Measurements from ENCODE around the gene HNRNPL. TPM values are rescaled to one million over a fixed set of nuclear protein-coding genes. Genes with fewer than 3 reads are reported as not detected.

The HNRNPL gene
- total and polyA plus RNA-seq, 9 of the 15 experiments (the other 6 are each of a cell fraction or from before 2014, with no cell fraction given) = 39.5 to 610 (median 299) TPM

DNA sequence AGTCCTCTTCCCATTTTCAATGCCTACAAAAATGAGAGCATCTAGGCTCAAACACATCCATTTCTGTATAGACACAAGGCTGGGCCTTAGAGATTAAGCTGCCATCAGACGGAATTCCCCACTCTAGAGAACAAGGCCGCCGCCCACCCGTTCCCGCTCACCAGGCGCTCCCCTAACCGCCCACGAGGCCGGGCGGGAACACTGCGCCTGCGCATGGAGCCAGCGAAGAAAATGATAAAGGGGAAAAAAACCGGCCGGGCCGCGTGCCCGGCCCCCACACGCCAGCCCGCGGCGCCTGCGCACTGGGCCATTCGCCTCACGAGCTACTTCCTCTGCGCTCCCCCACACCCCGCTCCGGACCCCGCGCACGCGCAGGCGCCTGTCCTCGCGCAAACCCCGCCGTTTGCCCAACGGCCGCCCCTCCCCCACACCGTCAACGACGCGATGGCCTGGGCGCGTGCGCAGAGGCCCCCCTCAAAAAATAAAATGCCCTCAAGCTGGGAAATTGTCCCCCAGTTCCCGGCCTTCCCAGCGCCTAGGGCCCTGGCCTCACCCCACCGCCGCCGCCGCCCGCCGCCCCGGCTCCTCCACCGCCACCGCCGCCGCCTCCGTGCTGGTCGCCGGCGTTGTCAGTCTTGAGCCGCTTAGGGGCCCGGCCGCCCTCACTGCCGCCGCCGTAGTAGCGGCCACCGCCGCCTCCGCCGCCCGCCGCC is 483 bp downstream of the HNRNPL start (continued):
- no peak for TF ChIP-seq SIX5 (IDR thresholded peaks at IDR 0.05; ENCODE audit: borderline replicate concordance in 1 of 2, insufficient read depth in 1 of 2, low read depth in 1 of 2, low read length in 2 of 2)
- TF ChIP-seq POLR2G (IDR thresholded peaks at IDR 0.05; ENCODE audit: low read depth, low read length) = no peak
- TF ChIP-seq, protein P1, sequence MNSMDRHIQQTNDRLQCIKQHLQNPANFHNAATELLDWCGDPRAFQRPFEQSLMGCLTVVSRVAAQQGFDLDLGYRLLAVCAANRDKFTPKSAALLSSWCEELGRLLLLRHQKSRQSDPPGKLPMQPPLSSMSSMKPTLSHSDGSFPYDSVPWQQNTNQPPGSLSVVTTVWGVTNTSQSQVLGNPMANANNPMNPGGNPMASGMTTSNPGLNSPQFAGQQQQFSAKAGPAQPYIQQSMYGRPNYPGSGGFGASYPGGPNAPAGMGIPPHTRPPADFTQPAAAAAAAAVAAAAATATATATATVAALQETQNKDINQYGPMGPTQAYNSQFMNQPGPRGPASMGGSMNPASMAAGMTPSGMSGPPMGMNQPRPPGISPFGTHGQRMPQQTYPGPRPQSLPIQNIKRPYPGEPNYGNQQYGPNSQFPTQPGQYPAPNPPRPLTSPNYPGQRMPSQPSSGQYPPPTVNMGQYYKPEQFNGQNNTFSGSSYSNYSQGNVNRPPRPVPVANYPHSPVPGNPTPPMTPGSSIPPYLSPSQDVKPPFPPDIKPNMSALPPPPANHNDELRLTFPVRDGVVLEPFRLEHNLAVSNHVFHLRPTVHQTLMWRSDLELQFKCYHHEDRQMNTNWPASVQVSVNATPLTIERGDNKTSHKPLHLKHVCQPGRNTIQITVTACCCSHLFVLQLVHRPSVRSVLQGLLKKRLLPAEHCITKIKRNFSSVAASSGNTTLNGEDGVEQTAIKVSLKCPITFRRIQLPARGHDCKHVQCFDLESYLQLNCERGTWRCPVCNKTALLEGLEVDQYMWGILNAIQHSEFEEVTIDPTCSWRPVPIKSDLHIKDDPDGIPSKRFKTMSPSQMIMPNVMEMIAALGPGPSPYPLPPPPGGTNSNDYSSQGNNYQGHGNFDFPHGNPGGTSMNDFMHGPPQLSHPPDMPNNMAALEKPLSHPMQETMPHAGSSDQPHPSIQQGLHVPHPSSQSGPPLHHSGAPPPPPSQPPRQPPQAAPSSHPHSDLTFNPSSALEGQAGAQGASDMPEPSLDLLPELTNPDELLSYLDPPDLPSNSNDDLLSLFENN (IDR thresholded peaks at IDR 0.05; ENCODE audit: low read depth in 2 of 2, low read length in 2 of 2) = 0 out of 4 replicates have a peak, but pooled peaks of 1 of the 2 experiments have one; percentile 27
- peak; percentile 91 for TF ChIP-seq HNRNPLL (IDR thresholded peaks at IDR 0.05; ENCODE audit: low read depth, low read length, poor library complexity, severe bottlenecking)
- no peak for TF ChIP-seq HNRNPK (IDR thresholded peaks at IDR 0.05; ENCODE audit: low read depth, low read length, poor library complexity, severe bottlenecking)
- TF ChIP-seq ZNF23 (CRISPR knock-in tag; IDR thresholded peaks at IDR 0.05) = no peak
- TF ChIP-seq NR4A1 (CRISPR knock-in tag; IDR thresholded peaks at IDR 0.05) = no peak
- TF ChIP-seq NR4A1 (tag; IDR thresholded peaks at IDR 0.05) = 0 out of 2 replicates have a peak, but pooled peaks have one; percentile 33
- TF ChIP-seq, protein P2, sequence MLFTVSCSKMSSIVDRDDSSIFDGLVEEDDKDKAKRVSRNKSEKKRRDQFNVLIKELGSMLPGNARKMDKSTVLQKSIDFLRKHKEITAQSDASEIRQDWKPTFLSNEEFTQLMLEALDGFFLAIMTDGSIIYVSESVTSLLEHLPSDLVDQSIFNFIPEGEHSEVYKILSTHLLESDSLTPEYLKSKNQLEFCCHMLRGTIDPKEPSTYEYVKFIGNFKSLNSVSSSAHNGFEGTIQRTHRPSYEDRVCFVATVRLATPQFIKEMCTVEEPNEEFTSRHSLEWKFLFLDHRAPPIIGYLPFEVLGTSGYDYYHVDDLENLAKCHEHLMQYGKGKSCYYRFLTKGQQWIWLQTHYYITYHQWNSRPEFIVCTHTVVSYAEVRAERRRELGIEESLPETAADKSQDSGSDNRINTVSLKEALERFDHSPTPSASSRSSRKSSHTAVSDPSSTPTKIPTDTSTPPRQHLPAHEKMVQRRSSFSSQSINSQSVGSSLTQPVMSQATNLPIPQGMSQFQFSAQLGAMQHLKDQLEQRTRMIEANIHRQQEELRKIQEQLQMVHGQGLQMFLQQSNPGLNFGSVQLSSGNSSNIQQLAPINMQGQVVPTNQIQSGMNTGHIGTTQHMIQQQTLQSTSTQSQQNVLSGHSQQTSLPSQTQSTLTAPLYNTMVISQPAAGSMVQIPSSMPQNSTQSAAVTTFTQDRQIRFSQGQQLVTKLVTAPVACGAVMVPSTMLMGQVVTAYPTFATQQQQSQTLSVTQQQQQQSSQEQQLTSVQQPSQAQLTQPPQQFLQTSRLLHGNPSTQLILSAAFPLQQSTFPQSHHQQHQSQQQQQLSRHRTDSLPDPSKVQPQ (CRISPR knock-in tag; IDR thresholded peaks at IDR 0.05; ENCODE audit: borderline replicate concordance) = no peak
- no peak for TF ChIP-seq FOXA1 (IDR thresholded peaks at IDR 0.05; ENCODE audit: borderline replicate concordance)
- TF ChIP-seq CEBPG (CRISPR knock-in tag; IDR thresholded peaks at IDR 0.05) = peak; percentile 40; the same call in 1 of the 2 replicates
- 0 out of 4 replicates have a peak, but pooled peaks have one; percentile 13 to 20 for TF ChIP-seq CEBPG (tag; conservative IDR thresholded peaks at IDR 0.05 in 1 of 2, IDR thresholded peaks at IDR 0.05 in 1 of 2)
- no peak for TF ChIP-seq ZNF12 (CRISPR knock-in tag; IDR thresholded peaks at IDR 0.05)
- TF ChIP-seq GATAD2A (IDR thresholded peaks at IDR 0.05) = no peak
- TF ChIP-seq MAFG (tag; conservative IDR thresholded peaks at IDR 0.05) = no peak
- TF ChIP-seq BHLHE40 (IDR thresholded peaks at IDR 0.05; ENCODE audit: low read length) = peak; percentile 93
- TF ChIP-seq TAF1 (IDR thresholded peaks at IDR 0.05; ENCODE audit: control insufficient read depth, extremely low read depth, insufficient read depth, low read length, severe bottlenecking) = peak; percentile 27
- TF ChIP-seq ZNF586 (CRISPR knock-in tag; conservative IDR thresholded peaks at IDR 0.05) = 0 out of 2 replicates have a peak, but pooled peaks have one; percentile 57
- no peak for TF ChIP-seq ZNF174 (CRISPR knock-in tag; IDR thresholded peaks at IDR 0.05)
